HFF-Myc (cell line): Measurements from ENCODE around the gene BRIP1.

Source experiments
- DNase-seq: peaks from one replicate; pipeline ENCODE4 v3.0.0-alpha.2; 2011; ENCODE audit warnings: low read depth; ENCODE audit errors: extremely low read depth
- H3K4me3 ChIP-seq: replicated peaks from 2 replicates; pipeline ENCODE4 v1.5.1; 2011; ENCODE audit warnings: low read depth, mild to moderate bottlenecking, control low read depth, low read length
- CTCF ChIP-seq: IDR thresholded peaks from 2 replicates; pipeline ENCODE4 v1.5.1; 2012; ENCODE audit warnings: mild to moderate bottlenecking, low read depth, low read length, control low read depth; ENCODE audit errors: missing control alignments

The BRIP1 gene

GRCh38 chr17:61848896-61849295, 14.4 kb downstream of the BRIP1 start:
- no peak for TF ChIP-seq CTCF
- H3K4me3 ChIP-seq = no peak overlapping the region
- no peak for DNase-seq

GRCh38 chr17:61848247-61848646, 15.1 kb downstream of the BRIP1 start:
- no peak for DNase-seq
- no peak for TF ChIP-seq CTCF
- no peak overlapping the region for H3K4me3 ChIP-seq

GRCh38 chr17:61847659-61848058, 15.7 kb downstream of the BRIP1 start:
- TF ChIP-seq CTCF = no peak
- H3K4me3 ChIP-seq = no peak overlapping the region
- DNase-seq = no peak

GRCh38 chr17:61846761-61847375, 16.5 kb downstream of the BRIP1 start:
- no peak overlapping the region for H3K4me3 ChIP-seq
- DNase-seq = no peak
- TF ChIP-seq CTCF = no peak

GRCh38 chr17:61846088-61846487, 17.2 kb downstream of the BRIP1 start:
- no peak overlapping the region for H3K4me3 ChIP-seq
- TF ChIP-seq CTCF = no peak
- no peak for DNase-seq

GRCh38 chr17:61843435-61843834, 19.9 kb downstream of the BRIP1 start:
- TF ChIP-seq CTCF = no peak
- no peak for DNase-seq
- H3K4me3 ChIP-seq = no peak overlapping the region

- DNase-seq = no peak
- TF ChIP-seq CTCF = no peak
Measured at GRCh38 chr17:61842899-61843298, 20.4 kb downstream of the BRIP1 start.

More at GRCh38 chr17:61842899-61843298, 20.4 kb downstream of the BRIP1 start:
- H3K4me3 ChIP-seq = no peak overlapping the region
